Inflammatory macrophage treated with lipopolysaccharide for 4 hours (primary cell): Measurements from ENCODE around the gene MMP21.
A peak's percentile ranks its signal among the peaks of the same experiment; 100 is the strongest.

Experiments used
- DNase-seq: peaks from one replicate; pipeline ENCODE4 v3.0.0-alpha.2; 2020

The MMP21 gene

DNA sequence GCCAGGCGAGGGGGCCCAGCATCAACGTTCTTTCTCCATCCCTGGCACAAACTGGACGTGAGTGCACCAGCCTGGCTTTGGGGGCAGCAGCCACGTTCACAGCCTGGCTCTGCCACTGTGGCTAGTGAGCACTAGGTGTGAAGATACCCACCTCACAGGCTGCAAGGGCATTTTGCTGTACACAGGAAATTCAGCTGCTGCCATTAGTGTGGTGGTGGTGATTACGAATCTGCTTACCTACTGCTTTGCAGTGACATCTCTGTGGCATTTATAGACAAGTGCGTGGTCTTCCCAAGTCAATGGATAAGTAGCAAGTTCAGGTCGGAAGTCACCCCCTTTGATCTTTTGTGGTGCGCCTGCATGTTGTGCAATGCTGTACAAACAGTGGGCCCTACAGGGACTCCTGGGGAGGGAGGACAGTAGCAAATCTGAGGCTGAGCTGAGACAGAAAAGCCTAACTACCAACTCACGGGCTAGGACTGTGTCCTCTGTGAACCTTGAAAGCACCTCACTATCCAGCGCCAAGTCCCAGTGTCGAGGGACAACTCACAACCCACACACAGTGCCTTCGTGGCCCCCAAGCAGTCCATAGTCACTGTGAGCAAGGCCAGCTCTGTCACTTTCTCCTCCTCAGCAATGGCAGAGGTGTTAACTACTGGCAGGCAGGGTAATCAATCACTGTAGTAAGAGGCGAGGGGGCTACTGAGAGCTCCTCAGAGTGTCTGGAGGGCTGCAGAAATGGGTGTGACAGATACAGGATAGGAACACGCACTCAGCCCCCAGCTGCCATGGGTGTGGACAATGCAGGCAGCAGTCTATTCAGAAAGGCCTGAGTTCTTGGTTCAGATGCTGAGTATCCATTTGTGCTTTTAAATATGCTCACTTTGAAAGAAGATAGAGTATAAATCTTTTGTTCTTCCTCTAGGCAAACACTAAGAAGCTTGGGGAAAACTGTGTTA is 17.0 kb upstream of the MMP21 start:
- no peak for DNase-seq

- DNase-seq = no peak
Measured at GRCh38 chr10:125788156-125789034, 12.8 kb upstream of the MMP21 start.

DNA sequence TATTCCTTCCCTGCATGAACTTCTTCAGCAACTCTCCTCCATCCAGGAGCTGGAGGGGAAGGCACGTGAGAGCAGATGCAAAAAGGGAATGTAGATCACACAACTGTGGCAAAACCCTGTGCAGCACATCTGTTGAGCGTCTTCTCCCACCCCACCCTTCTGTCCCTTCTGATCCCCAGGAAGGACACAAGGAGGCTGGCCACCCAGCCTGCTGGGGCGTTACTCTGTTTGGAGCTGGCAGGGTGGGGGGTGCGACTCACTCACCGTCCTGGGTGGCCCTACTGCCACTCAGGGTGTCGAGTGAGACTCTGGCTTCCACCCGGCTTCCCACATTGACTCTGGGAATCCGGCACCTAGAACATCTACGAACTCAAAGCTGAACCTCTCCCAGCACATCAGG is 10.2 kb upstream of the MMP21 start:
- no peak for DNase-seq

DNA sequence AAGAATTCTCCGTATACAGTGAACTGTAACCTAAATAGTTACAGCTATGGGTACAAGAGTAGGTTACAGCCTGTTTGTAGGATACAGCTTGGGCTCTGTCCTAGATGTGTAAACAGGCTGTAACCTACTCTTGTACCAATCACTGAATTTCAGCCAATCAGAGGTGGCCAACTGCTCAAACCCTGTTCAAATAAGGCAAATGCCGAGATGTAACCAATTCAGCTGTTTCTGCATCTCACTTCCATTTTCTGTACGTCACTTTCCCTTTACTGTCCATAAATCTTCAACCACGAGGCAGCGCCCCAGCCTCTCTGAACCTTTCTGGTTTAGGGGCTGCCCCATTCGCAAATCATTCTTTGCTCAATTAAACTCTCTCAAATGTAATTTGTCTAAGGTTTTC is 8.3 kb upstream of the MMP21 start:
- DNase-seq = peak; percentile 16

GRCh38 chr10:125783408-125783807 is 7.8 kb upstream of the MMP21 start:
- no peak for DNase-seq

DNA sequence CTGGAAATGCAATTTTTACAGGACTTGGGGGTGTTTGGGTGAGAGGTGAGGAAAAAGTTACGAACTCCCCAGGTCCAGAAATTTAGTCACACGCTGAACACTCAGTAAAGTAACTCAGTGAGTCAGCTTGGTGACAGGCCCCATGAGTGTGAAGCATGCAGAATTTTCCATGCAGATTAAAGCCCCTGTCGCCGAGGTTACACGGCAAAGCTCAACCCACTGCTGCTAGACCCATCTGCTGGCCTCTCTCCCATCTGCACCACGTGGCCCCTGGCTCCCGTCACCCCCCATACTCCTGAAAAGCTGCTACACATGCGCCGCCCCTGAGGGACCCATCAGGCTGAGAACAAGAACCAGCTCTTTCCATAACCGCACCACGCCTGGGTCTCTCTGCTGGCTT is 7.0 kb upstream of the MMP21 start:
- no peak for DNase-seq

DNA sequence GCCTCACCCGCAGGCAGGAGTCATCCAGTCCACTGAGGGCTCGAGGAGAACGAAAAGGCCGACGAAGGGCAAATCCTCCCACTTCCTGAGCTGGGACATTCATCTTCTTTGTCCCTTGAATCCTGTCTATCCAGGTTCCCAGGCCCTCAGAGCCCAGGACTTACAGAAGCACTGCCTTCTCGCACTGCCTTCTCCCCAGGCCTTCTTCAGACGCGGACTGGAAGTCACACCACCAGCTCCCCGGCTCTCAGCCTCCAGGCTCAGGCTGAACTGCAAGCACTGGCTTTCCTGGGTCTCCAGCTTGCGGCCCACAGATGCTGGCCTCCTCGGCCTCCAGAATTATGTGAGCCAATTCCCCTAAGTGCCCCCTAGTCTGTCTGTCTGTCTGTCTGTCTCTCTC is 6.4 kb upstream of the MMP21 start:
- DNase-seq = no peak

- DNase-seq = no peak
Measured at GRCh38 chr10:125781374-125781773, 5.8 kb upstream of the MMP21 start.

GRCh38 chr10:125779403-125780327 is 4.0 kb upstream of the MMP21 start:
- no peak for DNase-seq

- DNase-seq = no peak
Measured at GRCh38 chr10:125778556-125778955, 2.9 kb upstream of the MMP21 start.

GRCh38 chr10:125777806-125778205 is 2.2 kb upstream of the MMP21 start:
- DNase-seq = no peak

DNA sequence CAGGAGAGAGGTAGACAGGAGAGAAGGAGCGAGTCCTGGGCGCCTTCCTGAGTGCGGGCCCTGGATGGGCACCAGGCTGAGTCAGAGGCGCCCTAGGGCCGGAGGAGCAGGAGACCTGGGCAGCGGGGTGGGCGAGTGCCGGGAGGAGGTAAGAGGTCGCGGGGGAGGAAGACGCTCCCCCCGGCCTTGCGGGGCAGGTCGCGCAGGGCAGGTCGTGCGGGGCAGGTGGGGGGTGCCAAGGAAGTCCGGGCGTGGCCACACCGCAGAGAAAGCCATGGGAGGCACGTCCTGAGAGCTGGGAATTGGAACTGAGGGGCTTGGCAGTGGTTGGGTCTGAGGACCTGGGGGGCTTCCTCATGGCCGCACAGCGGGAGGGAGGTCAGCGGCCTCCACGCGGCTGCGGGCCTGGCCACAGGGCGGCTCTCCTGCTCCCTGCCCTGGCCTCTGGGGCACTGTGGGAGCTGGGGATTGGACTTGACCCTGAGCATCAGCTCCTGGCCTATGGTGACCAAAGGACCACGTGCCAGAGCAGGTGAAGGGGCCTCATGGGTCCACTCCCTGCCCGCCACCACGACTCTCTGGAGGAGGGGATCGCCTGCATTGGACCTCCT is 935 bp downstream of the MMP21 start:
- no peak for DNase-seq

GRCh38 chr10:125773687-125774543 is 1.7 kb downstream of the MMP21 start:
- DNase-seq = no peak

DNA sequence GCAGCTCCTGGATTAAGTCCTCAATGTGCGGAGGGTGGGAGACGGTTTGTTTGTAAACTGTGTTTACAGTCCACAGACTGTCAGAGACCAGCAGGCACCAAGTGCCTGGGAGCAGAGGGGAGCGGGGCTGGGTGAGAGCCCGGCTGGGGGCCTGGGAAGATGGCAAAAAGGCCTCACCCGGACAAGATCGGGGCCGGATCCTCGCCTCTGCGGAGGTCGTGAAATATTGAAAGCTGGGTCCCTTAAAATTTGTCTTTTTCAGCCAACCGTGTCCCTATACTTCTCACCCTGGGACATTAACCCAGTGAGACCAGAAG is 2.8 kb downstream of the MMP21 start:
- no peak for DNase-seq

DNA sequence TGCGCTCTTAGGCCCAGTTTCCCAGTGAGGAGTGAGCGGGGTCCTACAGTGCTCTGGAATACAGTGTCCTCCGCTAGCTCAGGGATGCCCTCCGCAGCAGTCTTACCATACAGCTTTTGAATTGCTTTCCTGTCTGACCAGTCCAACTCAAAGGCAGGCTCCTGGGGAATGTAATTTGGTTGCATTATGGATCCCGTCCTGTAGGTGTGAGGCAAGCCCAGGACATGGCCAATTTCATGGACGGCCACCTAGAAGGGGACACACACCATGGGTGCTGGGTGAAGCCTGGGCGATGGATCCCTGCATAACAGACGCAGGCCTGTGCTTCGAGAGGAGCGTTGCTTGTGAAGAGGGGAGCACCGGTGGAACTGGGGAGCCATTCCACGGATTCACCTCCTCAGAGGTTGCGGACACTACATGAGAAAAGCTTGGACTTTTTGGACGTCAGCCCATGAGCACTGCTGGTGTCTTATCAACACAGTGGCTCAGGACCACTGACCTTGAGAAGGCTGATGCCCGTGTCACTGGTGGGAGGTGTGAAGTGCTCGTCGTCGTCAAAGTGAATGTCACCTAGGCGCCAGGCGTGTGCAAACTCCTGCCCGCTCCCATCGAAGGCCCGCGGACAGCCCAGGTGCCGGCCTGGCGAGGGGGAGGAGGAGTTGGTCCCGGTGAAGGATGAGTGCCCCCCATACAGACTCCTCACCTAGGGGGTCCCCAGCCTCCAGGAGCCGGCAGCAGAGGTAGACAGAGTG is 3.3 kb downstream of the MMP21 start:
- no peak for DNase-seq

GRCh38 chr10:125770844-125771243 is 4.8 kb downstream of the MMP21 start:
- DNase-seq = no peak

DNA sequence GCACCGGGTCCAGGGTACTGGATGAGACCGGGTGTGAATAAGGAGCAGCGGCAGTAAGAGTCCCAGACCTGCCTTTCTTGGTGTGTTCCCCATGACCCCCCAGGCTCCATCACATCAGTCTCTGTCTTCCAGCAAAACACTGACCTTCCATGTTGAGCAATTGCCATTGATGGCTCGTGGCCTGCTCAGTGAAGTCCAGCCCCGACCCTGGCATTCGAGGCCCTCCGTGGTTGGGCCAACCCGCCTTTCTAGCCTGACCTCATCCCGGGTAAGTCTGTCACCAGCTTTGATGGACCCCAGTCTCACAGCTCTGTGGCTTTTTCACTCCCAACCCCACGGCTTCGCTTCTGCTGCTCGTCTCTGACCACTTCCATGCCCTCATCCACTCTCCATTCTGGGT is 6.4 kb downstream of the MMP21 start:
- DNase-seq = no peak

- DNase-seq = no peak
Measured at GRCh38 chr10:125768219-125768855, 7.3 kb downstream of the MMP21 start.

DNA sequence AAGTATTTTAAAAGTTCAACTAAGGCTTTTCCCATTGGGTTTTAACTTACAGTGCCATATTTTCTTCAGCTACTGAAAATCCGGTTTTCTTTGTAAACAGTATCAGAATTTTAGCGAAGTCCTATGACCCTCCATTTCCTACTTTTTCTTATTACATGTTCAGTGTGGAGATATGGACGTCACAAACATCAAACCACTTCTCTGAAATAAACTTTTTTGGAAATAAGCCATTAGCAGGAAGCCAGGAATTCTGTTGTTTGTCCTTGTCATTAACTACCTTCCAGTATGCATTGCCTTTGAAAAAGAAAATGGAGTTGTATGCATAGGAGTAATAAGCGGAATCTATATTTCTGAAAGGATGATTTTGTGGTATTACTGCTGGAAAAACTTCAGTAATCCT is 9.1 kb downstream of the MMP21 start:
- no peak for DNase-seq

GRCh38 chr10:125765835-125766234 is 9.8 kb downstream of the MMP21 start:
- DNase-seq = no peak
